ENCODE measurements around the gene EBF3.

EBF3 gene

DNA sequence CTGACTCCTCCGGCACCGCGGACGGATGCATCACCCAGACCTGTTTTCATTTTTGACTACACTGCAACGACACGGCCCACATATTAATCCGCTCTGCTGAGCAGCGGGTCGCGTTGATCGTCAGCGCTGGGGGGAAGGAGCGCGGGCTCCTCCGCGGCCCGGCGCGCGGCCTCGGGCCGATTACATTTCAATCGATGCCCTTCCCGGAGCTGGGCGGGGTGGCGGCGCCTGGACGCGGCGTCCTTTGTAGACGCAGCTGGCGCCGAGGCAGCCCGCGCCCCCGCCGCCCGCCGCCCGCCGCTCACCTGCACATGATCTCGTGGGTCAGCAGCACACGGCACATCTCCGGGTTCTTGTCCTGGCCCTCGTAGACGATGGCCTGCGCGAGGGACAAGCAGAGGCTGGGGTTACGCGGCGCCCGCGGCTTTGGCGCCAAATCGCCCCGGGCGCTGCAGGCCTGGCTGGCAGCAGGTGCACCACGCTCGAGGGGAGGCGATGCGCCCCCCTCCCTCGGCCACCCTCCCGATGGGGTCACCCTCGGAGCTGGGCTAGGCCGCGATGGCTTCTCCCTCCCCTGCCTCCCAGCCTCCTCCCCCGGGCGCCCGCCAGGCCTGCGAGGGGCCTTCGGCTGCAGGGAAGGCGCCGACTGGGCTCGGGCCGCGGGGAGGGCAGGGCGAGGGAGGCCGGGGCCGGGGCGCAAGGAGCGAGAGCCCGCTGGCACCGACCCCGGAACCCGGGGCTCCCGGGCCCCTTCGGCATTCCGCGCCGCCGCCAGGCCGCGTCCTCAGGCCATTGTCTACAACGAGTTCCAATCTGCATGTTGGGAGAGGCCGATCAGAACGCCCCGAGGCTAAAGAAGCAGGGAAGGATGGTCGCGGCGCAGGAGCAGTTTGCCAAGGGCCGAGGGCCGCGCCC lies 5.2 kb downstream of the EBF3 start:
- no peak for DNase-seq (ENCODE audit: low read depth)

GRCh38 chr10:129958148-129958628 lies 5.9 kb downstream of the EBF3 start:
- DNase-seq (ENCODE audit: low read depth): no peak

- DNase-seq (ENCODE audit: low read depth): no peak
These were observed 7.0 kb downstream of the EBF3 start for GRCh38 chr10:129956876-129957673.

GRCh38 chr10:129956286-129956670 lies 7.8 kb downstream of the EBF3 start:
- no peak for DNase-seq (ENCODE audit: low read depth)

- DNase-seq (ENCODE audit: low read depth): no peak
These were observed 8.3 kb downstream of the EBF3 start for GRCh38 chr10:129955601-129956285.

DNA sequence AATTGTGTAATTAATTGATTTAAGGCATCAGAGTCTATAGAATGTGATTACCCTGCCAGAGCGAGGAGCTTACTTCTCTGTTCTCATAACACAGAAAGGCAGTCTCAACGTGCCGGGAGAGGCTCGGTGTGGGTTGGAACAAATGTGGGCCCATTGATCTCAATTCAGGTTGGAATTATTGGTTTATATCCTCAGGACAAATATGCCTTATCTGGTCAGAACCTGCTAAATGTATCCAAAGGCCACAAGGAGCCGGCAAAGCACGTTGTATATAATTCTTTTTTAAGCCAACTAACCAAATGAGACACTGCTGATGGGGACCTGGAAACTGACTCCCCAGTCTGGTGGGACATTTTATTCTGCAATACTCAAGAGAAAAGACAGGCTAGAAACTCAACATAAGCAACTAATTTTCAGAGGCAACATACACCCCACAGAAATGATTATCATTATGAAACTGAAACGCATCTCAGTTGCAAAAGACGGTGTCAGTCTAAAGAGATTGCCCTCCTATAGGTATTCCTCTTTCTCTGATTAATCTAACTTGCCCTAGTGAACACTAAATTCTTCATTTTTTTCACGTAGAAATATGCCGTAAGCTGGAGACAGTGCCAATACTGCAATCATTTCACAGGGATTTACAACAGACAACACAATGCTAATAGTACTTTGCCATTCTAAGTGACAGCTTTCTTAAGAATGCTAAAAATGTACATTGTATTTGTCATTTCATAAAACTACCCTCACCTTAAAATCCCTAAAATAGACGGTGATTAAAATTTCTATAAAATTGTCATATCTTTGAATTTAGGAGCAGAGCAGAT lies 9.4 kb downstream of the EBF3 start:
- DNase-seq (ENCODE audit: low read depth): no peak

DNA sequence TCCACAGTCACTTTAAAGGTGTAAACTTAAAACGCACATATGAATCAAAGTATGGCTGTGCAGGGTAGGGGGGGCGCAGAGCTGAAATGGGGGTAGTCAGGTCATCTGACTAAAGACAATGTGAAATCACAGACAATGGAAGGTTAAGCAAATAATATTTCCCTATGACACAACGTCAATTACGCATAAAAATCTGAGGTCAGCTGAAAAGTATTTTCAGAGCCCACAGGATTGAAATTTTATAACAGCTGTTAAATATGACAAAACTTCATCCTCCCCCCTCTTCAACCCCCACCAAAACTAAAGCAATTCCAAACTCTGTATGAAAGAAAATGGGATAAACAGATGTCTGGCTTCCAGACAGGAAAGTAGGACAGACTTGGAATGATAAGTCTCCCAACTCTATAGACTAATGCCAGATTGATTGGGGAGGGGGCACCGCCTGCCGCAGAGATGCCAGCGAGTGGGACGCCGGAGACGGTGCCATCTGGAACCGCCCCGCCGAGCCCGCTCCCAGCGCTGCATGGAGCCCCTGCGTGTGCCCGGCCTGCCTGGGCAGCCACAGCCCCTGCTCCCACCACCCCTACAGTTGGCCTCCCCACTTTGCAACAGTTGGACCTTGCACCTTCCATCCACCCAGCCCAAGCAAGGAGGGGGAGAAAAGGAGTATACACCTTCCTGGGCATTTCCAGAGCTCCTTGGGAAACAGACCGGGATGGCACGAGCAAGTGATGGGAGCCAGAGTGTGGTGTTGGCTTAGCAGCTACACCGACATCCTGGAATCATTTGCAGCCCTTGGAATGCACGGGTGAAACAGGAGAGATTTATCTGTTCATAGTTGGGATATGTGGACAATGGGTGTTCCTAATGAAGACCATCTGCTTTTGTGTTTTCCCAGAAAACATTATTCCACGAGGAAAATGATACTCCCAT lies 10.7 kb downstream of the EBF3 start:
- no peak for DNase-seq (ENCODE audit: low read depth)

- no peak for DNase-seq (ENCODE audit: low read depth)
These were observed 11.5 kb downstream of the EBF3 start for GRCh38 chr10:129952378-129953118.

DNA sequence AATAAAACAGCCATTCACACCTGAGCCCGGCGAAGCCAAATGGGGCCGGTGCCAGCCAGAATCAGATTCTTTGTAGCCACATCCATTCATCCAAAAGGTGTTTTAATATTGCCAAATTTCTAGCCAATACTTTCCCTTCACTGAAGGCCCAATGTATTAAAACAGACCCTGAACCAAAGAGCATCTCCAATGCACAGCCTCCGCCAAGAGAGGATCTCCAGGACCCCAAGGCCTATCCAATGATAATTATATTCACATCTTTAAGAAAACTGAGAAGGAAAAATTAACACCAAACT lies 12.2 kb downstream of the EBF3 start:
- DNase-seq (ENCODE audit: low read depth): no peak

DNA sequence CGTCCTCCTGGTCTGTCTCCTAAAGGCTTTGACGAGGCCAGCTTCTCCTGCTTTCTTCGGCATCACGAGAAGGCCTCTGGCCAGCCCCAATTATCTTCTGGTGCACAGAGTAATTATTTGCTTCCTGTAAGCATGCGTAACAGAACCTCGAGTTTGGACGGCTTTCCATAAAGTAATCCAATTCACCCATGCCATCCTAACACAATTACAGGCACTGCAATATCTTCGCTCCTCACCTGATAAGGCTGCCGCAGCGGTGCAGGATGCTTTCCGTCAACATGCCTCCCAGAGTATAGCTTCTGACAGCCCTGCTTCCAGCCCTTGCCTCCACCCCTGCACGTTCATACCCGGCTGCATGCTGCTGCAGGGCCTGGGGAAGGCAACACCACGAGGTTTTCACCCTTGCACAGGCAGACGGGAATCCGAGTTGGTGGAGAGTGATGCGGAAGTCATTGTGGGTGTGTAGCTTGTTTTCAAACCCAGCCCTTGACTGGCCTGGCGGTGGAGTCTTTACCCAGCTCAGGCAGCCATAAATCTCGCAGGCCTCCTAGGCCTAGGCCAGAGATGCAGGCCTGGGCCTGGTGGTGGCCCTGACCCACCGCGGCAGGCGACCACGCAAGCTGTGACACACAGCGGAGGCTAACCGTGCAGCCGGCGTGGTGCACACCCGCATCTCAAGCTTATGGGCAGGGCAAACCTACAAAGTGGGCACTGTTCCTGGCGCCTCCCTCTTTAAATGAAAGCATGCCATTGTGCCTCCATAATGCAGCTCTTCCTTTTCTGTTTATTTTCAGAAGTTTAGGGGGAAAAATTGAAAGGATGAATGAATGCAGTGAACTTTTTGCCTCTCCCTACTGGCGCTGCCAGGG lies 12.7 kb downstream of the EBF3 start:
- no peak for DNase-seq (ENCODE audit: low read depth)

DNA sequence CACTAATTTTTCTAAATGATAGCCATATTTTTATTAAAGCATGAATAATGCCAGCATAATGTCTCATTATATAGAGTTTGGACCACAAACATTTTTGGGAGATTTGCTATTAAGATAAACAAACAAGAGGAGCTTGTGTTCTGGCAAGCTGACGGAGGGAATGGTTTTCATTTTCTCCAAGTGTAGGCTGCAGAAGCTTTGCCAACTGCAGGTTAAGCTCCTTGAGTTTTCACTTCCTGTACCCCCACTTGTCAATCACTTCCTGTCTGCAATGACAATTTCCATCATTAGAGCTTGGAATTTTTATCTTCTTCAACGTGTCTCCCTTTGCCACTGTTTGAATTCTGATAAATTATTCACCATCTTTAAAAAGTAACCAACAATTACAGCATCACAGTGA lies 13.4 kb downstream of the EBF3 start:
- DNase-seq (ENCODE audit: low read depth): no peak

DNA sequence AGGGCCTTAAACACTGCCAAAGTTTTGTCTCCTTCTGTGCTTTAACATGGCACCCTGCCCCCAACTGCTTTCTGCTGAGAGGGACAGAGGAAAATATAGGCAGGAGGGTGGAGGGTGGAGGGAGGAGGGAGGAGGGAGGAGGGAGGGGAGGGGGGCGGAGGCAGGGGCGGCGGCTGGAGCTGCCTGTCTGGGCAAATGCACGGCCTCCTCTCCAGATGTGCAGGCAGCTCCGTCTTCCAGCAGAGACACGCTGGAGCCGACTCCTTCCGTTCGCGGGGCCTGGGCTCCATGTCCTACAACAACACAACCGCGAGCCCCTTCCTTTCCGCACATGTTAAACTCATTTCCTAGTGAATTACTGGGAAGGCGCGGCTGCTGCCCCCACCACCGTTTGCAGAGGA lies 14.2 kb downstream of the EBF3 start:
- no peak for DNase-seq (ENCODE audit: low read depth)

- no peak for DNase-seq (ENCODE audit: low read depth)
These were observed 14.7 kb downstream of the EBF3 start for GRCh38 chr10:129949411-129949810.

- no peak for DNase-seq (ENCODE audit: low read depth)
These were observed 17.2 kb downstream of the EBF3 start for GRCh38 chr10:129946859-129947258.

GRCh38 chr10:129945941-129946760 lies 17.9 kb downstream of the EBF3 start:
- DNase-seq (ENCODE audit: low read depth): no peak

- no peak for DNase-seq (ENCODE audit: low read depth)
These were observed 18.5 kb downstream of the EBF3 start for GRCh38 chr10:129945526-129945925.

DNA sequence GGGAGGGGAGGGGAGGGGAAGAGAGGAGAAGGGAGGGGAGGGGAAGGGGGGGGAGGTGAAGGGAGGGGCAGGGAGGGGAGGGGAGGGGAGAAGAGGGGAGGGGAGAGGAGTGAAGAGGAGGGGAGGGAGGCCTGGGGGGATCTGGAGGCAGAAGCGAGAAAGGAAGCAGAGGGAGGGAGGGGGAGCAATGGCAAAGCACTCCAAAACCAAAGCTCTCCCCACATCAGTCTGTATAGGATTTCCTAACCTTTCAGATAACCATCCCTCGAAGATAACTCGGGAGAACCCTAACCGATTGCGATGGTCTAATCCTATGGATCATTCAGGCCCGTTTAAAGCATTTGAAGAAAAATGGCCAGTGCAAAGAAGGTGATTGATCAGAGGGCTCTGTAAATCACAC lies 19.0 kb downstream of the EBF3 start:
- DNase-seq (ENCODE audit: low read depth): no peak

GRCh38 chr10:129944456-129944855 lies 19.6 kb downstream of the EBF3 start:
- no peak for DNase-seq (ENCODE audit: low read depth)
